IPS-15b (cell line): ENCODE measurements around the gene DPP4.

Source experiments
- H3K27me3 ChIP-seq: one replicate; pipeline ENCODE4 v1.6.1; 2013; ENCODE audit warnings: low read length; ENCODE audit not compliant: control insufficient read depth, insufficient read depth
- H3K36me3 ChIP-seq: one replicate; pipeline ENCODE4 v1.6.1; 2013; ENCODE audit warnings: low read length; ENCODE audit not compliant: control insufficient read depth, insufficient read depth
- H3K4me1 ChIP-seq: one replicate; pipeline ENCODE4 v1.6.1; 2013; ENCODE audit warnings: mild to moderate bottlenecking, low read length; ENCODE audit not compliant: control insufficient read depth, insufficient read depth
- H3K4me3 ChIP-seq: one replicate; pipeline ENCODE4 v1.5.1; 2013; ENCODE audit warnings: low read depth, low read length
- H3K9ac ChIP-seq: one replicate; pipeline ENCODE4 v1.6.1; 2013; ENCODE audit warnings: low read depth, mild to moderate bottlenecking, low read length
- H3K9me3 ChIP-seq: one replicate; pipeline ENCODE4 v1.6.1; 2013; ENCODE audit warnings: mild to moderate bottlenecking, low read length; ENCODE audit not compliant: control insufficient read depth, insufficient read depth

The DPP4 gene

DNA sequence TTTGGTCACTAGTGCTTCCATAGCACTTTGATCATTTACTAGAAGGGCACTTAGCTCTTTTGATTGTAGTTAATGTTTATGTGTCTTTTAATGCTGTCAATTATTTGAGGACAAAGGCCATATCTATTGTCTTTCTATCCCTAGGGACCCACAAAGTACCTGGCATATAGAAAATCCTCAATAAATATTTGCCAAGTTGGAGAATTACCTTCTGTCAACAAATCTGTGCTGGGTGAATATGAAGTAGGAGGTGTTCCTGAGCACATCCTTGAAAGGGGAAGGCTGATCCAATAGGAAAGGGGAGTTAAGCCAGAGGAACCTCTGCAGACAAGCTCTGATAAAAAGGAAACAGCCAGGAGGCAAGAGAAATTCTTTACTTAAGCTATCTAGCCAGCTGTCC, 8.2 kb downstream of the DPP4 start:
- no peaks in the 10 kb centered on the region for H3K27me3 ChIP-seq
- H3K4me3 ChIP-seq: no peak overlapping the region
- H3K36me3 ChIP-seq: no peaks in the 10 kb centered on the region
- no peaks in the 10 kb centered on the region for H3K9me3 ChIP-seq
- no peak overlapping the region for H3K9ac ChIP-seq
- peaks cover 4% of the 10 kb centered on the region for H3K4me1 ChIP-seq

DNA sequence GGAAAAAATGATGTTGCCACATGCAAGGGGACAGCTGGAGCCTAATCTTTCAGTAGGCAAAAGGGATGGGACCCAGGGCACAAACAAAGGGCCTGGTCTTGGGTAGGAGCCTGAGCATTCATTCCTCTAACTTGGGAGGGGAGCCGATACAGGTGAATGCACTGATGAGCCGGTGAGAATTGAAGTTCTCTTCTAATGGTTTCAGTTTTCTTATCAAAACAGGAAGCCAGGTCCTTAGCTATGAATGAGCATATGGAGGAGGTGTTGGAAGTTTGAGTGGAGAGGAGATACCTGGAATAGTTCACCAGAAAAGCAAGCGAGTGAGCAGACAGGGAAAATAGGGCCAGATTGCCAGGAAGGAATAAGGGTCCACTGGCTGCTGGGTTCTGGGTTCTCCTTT, 10.1 kb downstream of the DPP4 start:
- H3K27me3 ChIP-seq: no peaks in the 10 kb centered on the region
- no peaks in the 10 kb centered on the region for H3K36me3 ChIP-seq
- H3K9me3 ChIP-seq: no peaks in the 10 kb centered on the region

DNA sequence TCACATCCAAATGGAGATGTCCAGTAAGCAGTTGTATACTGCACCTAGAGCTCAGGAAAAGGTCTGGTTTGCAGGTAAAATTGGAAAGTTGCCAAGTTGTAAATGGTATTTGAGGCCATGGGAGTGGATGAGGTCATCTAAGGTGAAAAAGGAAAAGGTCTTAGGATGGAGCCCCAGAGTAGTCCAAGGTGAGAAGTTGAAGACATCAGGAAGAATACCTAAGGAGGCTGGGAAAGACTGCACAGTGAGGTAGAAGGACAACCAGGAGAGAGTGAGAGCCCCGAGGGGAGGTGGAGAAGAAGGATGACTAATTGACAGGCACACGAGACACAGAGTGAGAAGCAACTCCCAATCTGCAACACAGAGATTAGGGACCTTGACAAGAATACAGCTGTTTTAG, 10.7 kb downstream of the DPP4 start:
- no peaks in the 10 kb centered on the region for H3K9me3 ChIP-seq
- H3K9ac ChIP-seq: no peak overlapping the region
- H3K4me1 ChIP-seq: peaks cover 4% of the 10 kb centered on the region
- H3K27me3 ChIP-seq: no peaks in the 10 kb centered on the region
- no peak overlapping the region for H3K4me3 ChIP-seq
- no peaks in the 10 kb centered on the region for H3K36me3 ChIP-seq

More for the DNA sequence above, 10.1 kb downstream of the DPP4 start:
- no peak overlapping the region for H3K4me3 ChIP-seq
- peaks cover 4% of the 10 kb centered on the region for H3K4me1 ChIP-seq
- no peak overlapping the region for H3K9ac ChIP-seq

DNA sequence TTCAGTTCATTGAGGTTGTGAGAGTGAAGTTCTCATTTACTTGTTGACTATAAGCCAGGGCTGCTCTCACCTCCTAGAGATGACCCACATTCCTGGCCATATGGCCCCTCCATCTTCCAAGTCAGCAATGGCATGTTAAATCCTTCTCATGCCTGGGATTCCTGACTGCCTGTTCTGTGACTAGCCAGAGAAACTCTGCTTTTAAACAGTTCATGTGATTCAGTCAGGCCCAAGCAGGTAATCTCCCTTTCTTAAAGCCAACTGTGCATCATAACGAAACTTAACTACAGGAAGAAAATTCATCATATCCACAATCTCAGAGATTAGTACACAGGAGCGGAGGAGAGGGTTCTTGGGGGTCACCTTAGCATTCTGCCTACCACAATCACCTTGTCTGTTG, 11.5 kb downstream of the DPP4 start:
- Histone ChIP-seq H3K27me3 (no peaks in the 10 kb centered on the region), H3K36me3 (no peaks in the 10 kb centered on the region), H3K9ac (no peak overlapping the region), H3K4me3 (no peak overlapping the region), H3K9me3 (no peaks in the 10 kb centered on the region), H3K4me1 (peaks cover 4% of the 10 kb centered on the region)

DNA sequence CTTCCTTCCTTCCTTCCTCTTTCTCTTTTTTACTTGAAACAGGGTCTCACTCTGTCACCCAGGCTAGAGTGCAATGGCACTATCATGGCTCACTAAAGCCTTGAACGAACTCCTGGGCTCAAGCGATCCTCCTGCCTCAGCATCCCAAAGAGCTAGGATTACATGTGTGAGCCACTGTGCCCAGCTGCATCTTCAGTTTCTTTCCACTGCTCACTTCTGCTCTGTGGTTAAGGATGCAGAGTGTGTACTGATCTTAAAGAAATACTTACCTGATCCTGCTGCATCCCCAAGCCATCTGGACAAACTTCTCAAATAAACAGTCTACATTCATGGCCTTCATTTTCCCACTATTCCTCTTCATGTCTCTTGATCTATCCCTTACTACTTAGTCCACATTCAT, 13.0 kb downstream of the DPP4 start:
- Histone ChIP-seq H3K36me3 (no peaks in the 10 kb centered on the region), H3K4me3 (no peak overlapping the region), H3K9ac (no peak overlapping the region), H3K9me3 (no peaks in the 10 kb centered on the region), H3K27me3 (no peaks in the 10 kb centered on the region), H3K4me1 (no peaks in the 10 kb centered on the region)

DNA sequence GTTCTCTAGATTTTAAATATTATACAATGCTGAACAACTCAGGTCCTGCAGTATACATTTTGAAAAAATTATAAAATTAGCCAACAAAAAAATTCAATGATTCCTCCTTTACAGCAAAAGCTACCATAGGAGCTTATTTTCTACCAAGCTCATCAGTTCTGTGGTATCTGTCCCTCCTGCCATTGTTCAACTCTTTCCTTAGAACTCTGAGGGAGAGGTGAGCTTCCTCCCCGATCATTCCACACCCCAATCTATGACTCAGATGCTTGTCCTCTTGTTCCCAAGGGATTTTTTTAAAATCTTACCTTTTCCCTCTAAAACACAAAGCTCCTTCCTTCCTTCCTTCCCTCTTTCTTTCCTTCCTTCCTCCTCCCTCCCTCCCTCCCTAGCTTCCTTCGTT, 13.5 kb downstream of the DPP4 start:
- H3K4me3 ChIP-seq: no peak overlapping the region
- H3K9ac ChIP-seq: no peak overlapping the region
- no peaks in the 10 kb centered on the region for H3K4me1 ChIP-seq
- no peaks in the 10 kb centered on the region for H3K9me3 ChIP-seq
- H3K36me3 ChIP-seq: no peaks in the 10 kb centered on the region
- no peaks in the 10 kb centered on the region for H3K27me3 ChIP-seq

DNA sequence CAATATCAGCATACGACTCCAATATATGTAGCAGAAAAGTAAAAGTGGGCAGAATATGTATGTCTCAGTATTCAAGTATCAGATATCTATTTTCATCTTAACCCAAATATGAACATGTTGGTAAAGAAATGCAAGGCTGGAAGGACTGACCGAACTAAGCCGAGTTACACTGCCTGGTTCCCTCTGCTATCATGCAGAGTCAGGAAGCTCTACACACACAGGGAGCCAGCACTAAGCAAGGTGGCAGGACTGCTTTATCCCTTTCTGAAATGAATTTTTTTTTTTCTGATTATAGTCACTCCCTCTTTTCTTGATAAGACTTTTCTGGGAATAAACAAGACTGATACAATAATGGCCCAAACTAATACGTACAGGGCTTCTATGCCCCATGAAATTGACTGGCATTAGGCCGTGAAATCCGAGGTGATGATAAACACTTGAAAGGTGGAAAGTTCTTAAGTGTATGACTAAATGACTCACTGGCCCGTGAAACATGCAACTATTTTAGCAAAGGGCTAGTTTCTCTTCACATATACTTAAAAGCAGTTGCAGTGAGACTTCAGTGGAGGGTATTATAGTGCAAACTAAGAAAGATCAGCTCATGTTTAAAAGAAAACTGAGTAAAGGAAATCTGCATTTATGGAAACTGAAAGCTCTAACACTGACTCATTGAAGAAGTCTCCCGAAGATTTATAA, 14.9 kb downstream of the DPP4 start:
- Histone ChIP-seq H3K9ac (no peak overlapping the region), H3K4me1 (no peaks in the 10 kb centered on the region), H3K36me3 (no peaks in the 10 kb centered on the region), H3K9me3 (no peaks in the 10 kb centered on the region), H3K27me3 (no peaks in the 10 kb centered on the region), H3K4me3 (no peak overlapping the region)

DNA sequence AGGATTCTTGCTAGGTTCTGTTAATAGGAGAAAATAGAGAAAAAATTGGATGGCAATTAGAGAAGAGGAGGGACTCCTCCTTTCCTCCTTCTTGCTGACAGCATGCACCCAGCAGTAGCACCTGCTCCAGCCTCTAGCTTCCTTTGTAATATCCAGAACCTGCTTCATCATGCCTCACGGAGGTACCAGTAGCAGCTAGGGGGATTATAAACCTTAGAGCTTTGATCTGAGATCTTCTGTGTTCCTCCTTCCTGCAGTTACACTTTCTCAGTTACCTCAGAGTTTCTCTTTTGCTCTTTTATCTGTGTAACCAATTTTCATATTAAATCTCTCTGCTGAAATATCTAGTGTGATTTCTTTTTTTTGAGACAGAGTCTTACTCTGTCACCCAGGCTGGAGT, 16.6 kb downstream of the DPP4 start:
- no peak overlapping the region for H3K4me3 ChIP-seq
- H3K9ac ChIP-seq: no peak overlapping the region
- H3K4me1 ChIP-seq: no peaks in the 10 kb centered on the region
- no peaks in the 10 kb centered on the region for H3K36me3 ChIP-seq
- no peaks in the 10 kb centered on the region for H3K27me3 ChIP-seq
- H3K9me3 ChIP-seq: no peaks in the 10 kb centered on the region

DNA sequence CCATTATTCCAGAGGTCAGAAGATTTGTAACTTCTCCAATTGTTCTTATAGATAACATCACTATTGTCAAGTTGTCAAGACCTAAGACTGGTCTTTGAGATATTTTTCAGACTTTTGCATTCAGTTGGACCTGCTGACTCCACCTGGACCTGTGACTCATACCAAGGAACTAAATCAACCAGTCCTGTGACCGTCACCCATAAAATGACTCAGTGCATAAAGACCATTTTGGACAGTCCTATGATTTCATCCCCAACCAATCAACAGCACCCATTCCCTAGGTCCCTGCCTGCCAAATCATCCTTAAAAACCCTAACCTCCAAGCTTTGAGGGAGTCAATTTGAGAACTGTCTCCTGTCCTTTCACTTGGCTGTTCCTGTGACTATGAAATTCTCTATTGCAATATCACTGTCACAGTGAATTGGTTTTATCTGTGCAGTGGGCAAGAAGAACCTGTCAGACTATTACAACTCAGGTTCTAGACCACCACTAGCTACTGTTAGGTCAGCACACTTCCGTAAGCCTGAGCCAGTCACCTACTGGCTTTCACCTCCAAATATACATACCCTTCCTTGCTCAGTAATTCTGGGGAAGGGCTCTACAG, 17.1 kb downstream of the DPP4 start:
- no peaks in the 10 kb centered on the region for H3K9me3 ChIP-seq
- H3K4me1 ChIP-seq: no peaks in the 10 kb centered on the region
- no peak overlapping the region for H3K9ac ChIP-seq
- H3K4me3 ChIP-seq: no peak overlapping the region
- no peaks in the 10 kb centered on the region for H3K36me3 ChIP-seq
- H3K27me3 ChIP-seq: no peaks in the 10 kb centered on the region

DNA sequence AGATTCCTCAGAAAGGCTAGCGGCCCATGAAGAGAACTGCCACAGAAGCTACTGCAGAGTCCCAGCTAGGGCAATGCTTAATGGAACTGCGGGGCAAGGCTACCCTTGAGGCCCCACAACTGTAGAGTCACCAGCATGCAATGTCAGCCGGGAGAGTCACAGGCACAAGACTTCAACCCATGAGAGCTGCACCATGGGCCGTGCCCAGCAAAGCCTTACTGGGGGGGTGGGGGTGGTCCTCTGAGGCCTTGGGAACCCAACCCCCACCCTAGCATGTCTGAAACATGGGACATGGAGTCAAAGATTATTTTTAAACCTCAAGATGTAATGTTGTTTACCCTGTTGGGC, 20.2 kb downstream of the DPP4 start:
- H3K4me1 ChIP-seq: no peaks in the 10 kb centered on the region
- H3K9ac ChIP-seq: no peak overlapping the region
- H3K9me3 ChIP-seq: no peaks in the 10 kb centered on the region
- no peaks in the 10 kb centered on the region for H3K27me3 ChIP-seq
- H3K4me3 ChIP-seq: no peak overlapping the region
- no peaks in the 10 kb centered on the region for H3K36me3 ChIP-seq

DNA sequence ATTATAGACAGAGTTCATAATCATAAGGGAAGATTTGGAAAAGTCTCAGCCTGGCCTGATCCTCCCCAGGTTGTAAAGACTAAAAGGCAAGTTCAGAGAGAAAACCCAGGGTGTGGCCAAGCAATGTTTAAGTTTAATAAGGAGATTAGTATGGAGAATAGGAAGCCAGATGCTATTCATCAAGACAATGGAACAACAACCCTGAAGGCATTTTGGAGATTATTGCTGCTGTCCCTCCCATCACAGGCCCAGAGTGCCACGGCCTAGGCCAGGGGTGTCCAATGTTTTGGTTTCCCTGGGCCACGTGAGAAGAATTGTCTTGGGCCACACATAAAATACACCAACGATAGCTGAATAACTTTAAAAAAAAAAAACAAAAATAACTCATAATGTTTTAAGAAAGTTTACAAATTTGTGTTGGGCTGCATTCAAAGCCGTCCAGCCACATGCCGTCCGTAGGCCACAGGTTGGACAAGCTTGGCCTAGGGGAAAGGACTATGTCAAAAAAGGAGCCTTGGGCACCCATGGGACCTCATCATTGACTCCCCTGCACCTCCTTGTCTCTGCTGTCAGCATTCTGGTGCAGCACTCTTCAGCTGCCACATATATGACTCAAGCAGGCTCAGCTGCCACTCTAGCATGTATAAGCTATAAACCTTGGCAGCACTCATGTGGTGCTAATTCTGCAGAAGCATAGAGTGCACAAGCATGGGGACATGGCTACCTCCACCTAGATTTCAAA, 20.8 kb downstream of the DPP4 start:
- no peak overlapping the region for H3K4me3 ChIP-seq
- H3K4me1 ChIP-seq: no peaks in the 10 kb centered on the region
- H3K27me3 ChIP-seq: no peaks in the 10 kb centered on the region
- H3K36me3 ChIP-seq: no peaks in the 10 kb centered on the region
- no peaks in the 10 kb centered on the region for H3K9me3 ChIP-seq
- H3K9ac ChIP-seq: no peak overlapping the region

DNA sequence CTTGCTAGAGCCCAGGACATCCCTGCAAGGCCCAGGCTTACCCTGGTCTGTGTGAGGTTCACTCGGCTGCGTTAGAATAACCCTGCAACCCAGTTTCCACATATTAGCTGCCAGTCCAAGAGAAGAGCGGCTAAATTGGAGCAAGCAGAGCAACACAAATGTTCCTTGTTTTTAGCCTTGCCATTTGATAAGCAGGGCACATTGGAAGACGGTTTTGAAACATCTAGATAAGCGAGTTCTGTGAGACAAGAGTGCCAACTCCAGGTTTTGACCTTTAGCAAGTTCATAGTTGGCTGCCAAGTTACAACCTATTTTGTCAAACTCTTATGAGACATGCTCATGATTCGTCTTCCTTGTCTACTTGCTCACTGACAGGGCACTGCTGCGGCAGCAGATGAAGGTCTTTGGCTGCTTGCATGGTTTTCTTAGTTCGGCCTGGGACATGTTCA, 23.5 kb downstream of the DPP4 start:
- H3K4me1 ChIP-seq: no peaks in the 10 kb centered on the region
- H3K4me3 ChIP-seq: no peak overlapping the region
- H3K9me3 ChIP-seq: no peaks in the 10 kb centered on the region
- H3K36me3 ChIP-seq: no peaks in the 10 kb centered on the region
- no peaks in the 10 kb centered on the region for H3K27me3 ChIP-seq
- H3K9ac ChIP-seq: no peak overlapping the region
